Right lobe of liver (tissue), 6 donors: Measurements from ENCODE around the gene RUNDC3A. TPM values are rescaled to one million over a fixed set of nuclear protein-coding genes. Genes with fewer than 3 reads are reported as not detected.

ENCODE experiments used
- ATAC-seq, 4 donors: fragments of 200-7000 bp; cut with Tn5 transposase; one replicate each; pipeline ENCODE4 v1.9.1; 2020; ENCODE audit warnings: mild to moderate bottlenecking in 4 of 4, moderate library complexity in 4 of 4
- DNase-seq, 3 donors: peaks; one replicate each; pipeline ENCODE4 v3.0.0-alpha.2; 2020
- H3K27ac ChIP-seq, 3 donors: fragments of 200-600 bp; one replicate each; pipeline ENCODE4 v1.8.0; 2022
- H3K27me3 ChIP-seq, 2 donors: fragments of 200-600 bp; one replicate each; pipeline ENCODE4 v1.8.0; 2022
- H3K36me3 ChIP-seq, 4 donors: fragments of 200-600 bp; sonication (generic) in 1 of 4; one replicate each; pipeline versions ENCODE4 v1.5.1 to v1.8.0; 2017 to 2022; ENCODE audit warnings: control low read depth in 1 of 4
- H3K4me1 ChIP-seq, 4 donors: fragments of 200-600 bp; sonication (generic) in 1 of 4; one replicate each; pipeline versions ENCODE4 v1.5.1 to v1.8.0; 2017 to 2022; ENCODE audit warnings: control low read depth in 1 of 4
- H3K4me3 ChIP-seq, 3 donors: fragments of 200-600 bp; one replicate each; pipeline ENCODE4 v1.8.0; 2022
- H3K9me3 ChIP-seq, 4 donors: fragments of 200-600 bp; sonication (generic) in 1 of 4; one replicate each; pipeline versions ENCODE4 v1.5.1 to v1.8.0; 2017 to 2022; ENCODE audit warnings: control low read depth in 1 of 4
- POLR2A ChIP-seq: fragments of 450-650 bp; IDR thresholded peaks from one replicate; pipeline ENCODE4 v1.6.1; 2017; ENCODE audit warnings: antibody characterized with exemption, mild to moderate bottlenecking
- WGBS: methylation state at CpG from one replicate; pipeline ENCODE4 v1.1.6; 2018; ENCODE audit warnings: low coverage, low lambda C conversion rate; ENCODE audit not compliant: insufficient coverage; ENCODE audit errors: missing lambda C conversion rate; 5-methylcytosine and 5-hydroxymethylcytosine counted together
- intact Hi-C, 2 donors: fragments of 100-400 bp; cut with DNase I; formaldehyde crosslinking; loops; one replicate each; pipeline versions ENCODE4 v1.11.2 to v1.14.1; 2022
- total RNA-seq, 6 experiments: library from RNA; depleted of rRNA in 2 of 6; stranded (reverse); fragments of >200 nt in 2 of 6; fragmentation: NEBNext Ultra II Directional in 3 of 6; extraction: Animal tissue kit (Norgen Biotek cat#: 25700) in 3 of 6; gene quantifications; one replicate each; pipeline versions ENCODE4 v1.1.0 to v1.2.4, GENCODE V29; 2016 to 2023
- TF ChIP-seq, protein P1 (sequence below), 4 donors: fragments of 200-600 bp in 3 of 4; fragments of 450-650 bp in 1 of 4; IDR thresholded peaks; one replicate each; pipeline versions ENCODE4 v1.5.1 to v1.8.0; 2016 to 2022; ENCODE audit warnings: antibody characterized with exemption in 4 of 4, mild to moderate bottlenecking in 2 of 4
- donor health status: DM: no; HTN: yes; CAD: no.
- donor health status: DM: no; HTN: no; CAD: no.
- donor health status: DM: no; HTN: no; CAD: no.
- donor health status: DM: no; HTN: yes; CAD: no.
- donor health status: DM: no; HTN: yes; CAD: no.

The RUNDC3A gene
- total RNA-seq, 6 experiments from 2014 or later = 0.12 to 0.75 TPM; not detected in 4

DNA sequence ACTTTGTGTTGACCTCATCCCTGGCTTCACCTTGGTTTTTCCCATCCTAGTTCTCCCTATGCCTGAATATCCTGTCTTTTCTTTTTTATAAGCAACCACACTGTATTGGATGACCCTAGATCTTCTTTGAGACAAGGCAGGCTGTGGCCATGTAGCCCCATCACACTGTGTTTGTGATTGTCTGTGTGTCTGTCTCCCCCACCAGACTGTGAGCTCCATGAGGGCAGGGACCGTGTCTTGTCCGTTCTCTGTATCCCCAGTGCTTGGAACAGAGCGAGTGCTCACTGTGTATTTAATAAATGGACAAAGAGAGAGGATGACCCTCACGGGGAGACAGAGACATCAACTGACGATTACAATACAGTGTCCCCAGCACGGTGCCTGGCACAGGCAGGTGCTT is 9.1 kb downstream of the RUNDC3A start:
- Histone ChIP-seq H3K4me1 (no peaks in the 10 kb centered on the region), H3K9me3 (no peaks in the 10 kb centered on the region), H3K36me3 (peaks cover 0 to 26% (median 3%) of the 10 kb centered on the region in 4 donors), H3K27me3 (no peaks in the 10 kb centered on the region), H3K4me3 (no peak overlapping the region), H3K27ac (no peak overlapping the region)
- TF ChIP-seq POLR2A = no peak
- TF ChIP-seq, protein P1, sequence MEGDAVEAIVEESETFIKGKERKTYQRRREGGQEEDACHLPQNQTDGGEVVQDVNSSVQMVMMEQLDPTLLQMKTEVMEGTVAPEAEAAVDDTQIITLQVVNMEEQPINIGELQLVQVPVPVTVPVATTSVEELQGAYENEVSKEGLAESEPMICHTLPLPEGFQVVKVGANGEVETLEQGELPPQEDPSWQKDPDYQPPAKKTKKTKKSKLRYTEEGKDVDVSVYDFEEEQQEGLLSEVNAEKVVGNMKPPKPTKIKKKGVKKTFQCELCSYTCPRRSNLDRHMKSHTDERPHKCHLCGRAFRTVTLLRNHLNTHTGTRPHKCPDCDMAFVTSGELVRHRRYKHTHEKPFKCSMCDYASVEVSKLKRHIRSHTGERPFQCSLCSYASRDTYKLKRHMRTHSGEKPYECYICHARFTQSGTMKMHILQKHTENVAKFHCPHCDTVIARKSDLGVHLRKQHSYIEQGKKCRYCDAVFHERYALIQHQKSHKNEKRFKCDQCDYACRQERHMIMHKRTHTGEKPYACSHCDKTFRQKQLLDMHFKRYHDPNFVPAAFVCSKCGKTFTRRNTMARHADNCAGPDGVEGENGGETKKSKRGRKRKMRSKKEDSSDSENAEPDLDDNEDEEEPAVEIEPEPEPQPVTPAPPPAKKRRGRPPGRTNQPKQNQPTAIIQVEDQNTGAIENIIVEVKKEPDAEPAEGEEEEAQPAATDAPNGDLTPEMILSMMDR (IDR thresholded peaks at IDR 0.05) = no peak
- intact Hi-C loops = no loop called here
- ATAC-seq (no peak), DNase-seq (no peak)
- WGBS = 61% methylated on average over 3 of the region's 6 CpGs

DNA sequence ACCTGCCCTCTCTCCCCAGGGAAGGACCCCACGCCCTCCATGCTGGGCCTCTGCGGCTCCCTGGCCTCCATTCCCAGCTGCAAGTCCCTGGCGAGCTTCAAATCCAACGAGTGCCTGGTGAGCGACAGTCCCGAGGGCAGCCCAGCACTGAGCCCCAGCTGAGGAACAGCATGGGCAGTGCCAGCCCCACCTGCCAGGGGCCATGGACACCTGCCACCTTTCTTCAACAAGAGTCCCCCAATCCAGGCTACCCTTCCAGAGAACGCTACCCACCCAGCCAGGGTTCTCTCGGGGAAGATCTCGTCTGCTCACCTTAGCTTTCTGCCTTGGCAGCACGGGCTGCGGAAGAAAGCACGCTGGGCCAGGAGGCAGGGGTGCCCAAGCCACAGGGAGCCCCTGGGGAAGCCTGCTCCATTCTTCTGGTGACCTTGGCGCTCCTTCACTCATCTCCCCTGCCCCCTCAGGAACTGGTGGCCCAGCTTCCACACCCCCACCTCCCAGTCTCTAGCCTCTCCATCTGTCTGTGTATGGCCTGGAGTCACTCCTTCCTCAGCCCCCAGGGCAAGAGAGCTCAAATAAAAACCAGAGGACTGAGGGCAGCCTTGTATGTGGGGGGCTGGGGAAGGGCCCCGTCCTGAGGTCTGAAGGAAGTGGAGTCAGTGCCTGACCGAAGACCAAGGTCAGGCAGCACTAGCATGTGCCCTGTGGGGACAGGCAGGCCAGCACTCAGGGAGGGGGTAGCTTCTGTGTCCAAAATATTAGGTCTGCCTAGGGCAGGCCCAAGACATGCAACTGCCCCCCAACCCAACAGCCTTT is 9.9 kb downstream of the RUNDC3A start:
- 69% methylated on average over 6 of the region's 15 CpGs for WGBS
- Histone ChIP-seq H3K36me3 (peaks cover 0 to 26% (median 3%) of the 10 kb centered on the region in 4 donors), H3K27ac (no peak overlapping the region), H3K9me3 (no peaks in the 10 kb centered on the region), H3K27me3 (no peaks in the 10 kb centered on the region), H3K4me3 (no peak overlapping the region), H3K4me1 (peaks cover 0 to 4% (median under 1%) of the 10 kb centered on the region in 4 donors)
- TF ChIP-seq POLR2A = no peak
- TF ChIP-seq, protein P1 (IDR thresholded peaks at IDR 0.05) = no peak
- ATAC-seq = peak in 1 of 4 donors; percentile 5
- intact Hi-C loops = no loop called here
- no peak for DNase-seq

DNA sequence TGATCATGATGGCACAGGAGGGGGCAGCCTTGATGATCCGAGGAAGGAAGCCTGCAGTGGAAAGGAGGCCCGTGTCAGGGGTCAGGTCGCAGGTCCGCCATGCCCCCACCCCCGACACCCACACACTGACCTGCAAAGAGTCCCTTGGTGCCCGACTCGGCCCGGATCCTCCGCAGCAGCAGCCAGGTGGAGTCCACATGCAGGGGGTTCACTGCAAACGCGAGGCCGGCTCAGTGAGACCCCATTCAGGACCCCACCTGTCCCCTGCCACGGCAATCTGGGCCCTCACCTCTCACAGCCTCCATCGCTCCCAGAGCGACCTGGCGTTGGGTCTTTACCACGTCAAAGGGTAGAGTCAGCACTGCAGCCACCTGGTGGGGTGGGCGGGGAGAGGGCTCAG is 11.7 kb downstream of the RUNDC3A start:
- intact Hi-C loops = loop anchor here (5.0 kb wide), 1 partner anchor 108 kb away; no protein-coding TSS in a partner anchor
- no peak for DNase-seq
- no peak for ATAC-seq

DNA sequence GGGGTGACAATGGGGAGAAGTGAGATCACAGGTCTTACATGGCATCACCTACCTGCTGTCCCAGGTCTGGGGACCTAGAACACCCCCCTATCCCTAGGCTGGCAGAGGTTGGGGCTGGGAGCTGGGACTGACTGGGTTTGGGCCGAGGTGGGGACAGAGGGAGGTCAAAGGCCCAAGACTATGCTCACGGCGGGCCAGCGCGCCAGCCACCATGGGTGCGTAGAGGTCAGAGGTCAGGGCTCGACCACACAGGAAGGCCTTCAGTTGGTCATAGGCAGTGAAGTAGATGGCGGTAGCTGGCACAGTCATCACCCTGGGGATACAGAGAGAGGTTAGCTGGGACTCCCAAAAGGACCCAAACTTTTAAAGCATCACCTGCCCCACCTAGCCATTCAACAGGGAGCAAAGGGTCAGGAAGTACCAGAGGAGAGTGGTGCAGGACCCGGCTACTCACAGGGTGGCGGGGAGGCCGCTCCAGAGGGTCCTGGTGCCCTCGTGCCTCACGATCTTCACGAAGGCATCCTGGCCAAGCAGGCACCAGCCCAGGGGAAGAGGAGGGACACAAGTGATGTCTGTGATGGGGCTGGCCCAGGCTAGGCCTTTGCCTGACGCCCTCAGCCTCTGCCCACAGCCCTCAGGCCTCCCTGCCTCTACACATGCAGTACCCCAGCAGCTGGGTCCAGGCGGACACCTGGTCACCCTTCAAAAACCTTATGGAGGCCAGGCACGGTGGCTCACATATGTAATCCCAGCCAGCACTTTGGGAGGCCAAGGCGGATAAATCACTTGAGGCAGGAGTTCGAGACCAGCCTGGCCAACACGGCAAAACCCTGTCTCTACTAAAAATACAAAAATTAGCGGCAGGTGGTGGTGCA is 13.1 kb downstream of the RUNDC3A start:
- peaks cover 0 to 12% (median 5%) of the 10 kb centered on the region in 4 donors for H3K4me1 ChIP-seq
- TF ChIP-seq, protein P1 (IDR thresholded peaks at IDR 0.05) = no peak
- TF ChIP-seq POLR2A = no peak
- no peaks in the 10 kb centered on the region for H3K9me3 ChIP-seq
- H3K4me3 ChIP-seq = no peak overlapping the region
- 100% methylated on average over 1 of the region's 21 CpGs for whole genome bisulfite sequencing
- H3K27ac ChIP-seq = no peak overlapping the region
- DNase-seq = no peak
- H3K36me3 ChIP-seq = peaks cover 0 to 26% (median 3%) of the 10 kb centered on the region in 4 donors
- ATAC-seq = no peak
- intact Hi-C loops = loop anchor here (5.0 kb wide), 1 partner anchor 109 kb away; no protein-coding TSS in a partner anchor
- no peaks in the 10 kb centered on the region for H3K27me3 ChIP-seq

More for the DNA sequence above, 11.7 kb downstream of the RUNDC3A start:
- Histone ChIP-seq H3K4me3 (no peak overlapping the region), H3K9me3 (no peaks in the 10 kb centered on the region), H3K27me3 (no peaks in the 10 kb centered on the region), H3K36me3 (peaks cover 0 to 26% (median 3%) of the 10 kb centered on the region in 4 donors), H3K27ac (no peak overlapping the region), H3K4me1 (peaks cover 0 to 12% (median 4%) of the 10 kb centered on the region in 4 donors)
- TF ChIP-seq, protein P1 (IDR thresholded peaks at IDR 0.05) = no peak
- TF ChIP-seq POLR2A = no peak
- whole genome bisulfite sequencing = 92% methylated on average over 5 of the region's 18 CpGs
